ENCODE results near the gene RAB38.

RAB38 gene

DNA sequence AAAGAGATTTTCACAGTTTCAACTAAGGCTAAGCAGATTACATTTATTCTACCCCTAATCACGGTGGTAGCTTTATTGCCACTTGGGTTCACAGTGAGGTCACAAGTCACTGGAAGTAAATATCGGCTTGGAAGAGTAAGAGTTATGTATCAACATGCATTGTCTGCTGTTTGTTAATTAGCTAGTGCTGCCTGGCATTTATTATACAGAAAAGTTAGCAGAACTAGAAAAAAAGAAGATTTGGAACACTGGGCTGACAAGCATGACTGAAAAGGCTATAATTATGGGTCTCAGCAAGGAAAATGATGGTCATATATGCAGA, 13.7 kb upstream of the RAB38 start:
- H3K4me3 ChIP-seq (ENCODE audit: low read depth in 1 of 2, low read length in 2 of 2), result no peak overlapping the region
- H3K4me1 ChIP-seq (ENCODE audit: insufficient read depth, low read length), result no peaks in the 10 kb centered on the region
- DNase-seq (no peak), ATAC-seq (ENCODE audit: insufficient read depth, low read depth) (no peak)
- TF ChIP-seq CTCF (IDR thresholded peaks at IDR 0.05; ENCODE audit: borderline replicate concordance, extremely low read depth, low read length, poor library complexity, severe bottlenecking), result no peak
- no peak for TF ChIP-seq EZH2 (IDR thresholded peaks at IDR 0.05; ENCODE audit: borderline replicate concordance, low read depth, low read length, severe bottlenecking)
- no peaks in the 10 kb centered on the region for H3K9me3 ChIP-seq (ENCODE audit: insufficient read depth, low read length, severe bottlenecking)
- H3K4me2 ChIP-seq (ENCODE audit: insufficient read depth, low read length), result no peak overlapping the region
- no peaks in the 10 kb centered on the region for H3K27me3 ChIP-seq (ENCODE audit: insufficient read depth, low read length, poor library complexity)
- H4K20me1 ChIP-seq (ENCODE audit: insufficient read depth, low read length), result no peaks in the 10 kb centered on the region
- H3K36me3 ChIP-seq (ENCODE audit: insufficient read depth, low read length), result no peaks in the 10 kb centered on the region
- H3K9ac ChIP-seq (ENCODE audit: low read depth, low read length), result no peak overlapping the region
- no peak overlapping the region for H3K27ac ChIP-seq (ENCODE audit: low read length)
- no peak overlapping the region for H2AFZ ChIP-seq (ENCODE audit: low read depth, low read length)
- H3K79me2 ChIP-seq (ENCODE audit: insufficient read depth, low read length), result no peaks in the 10 kb centered on the region

DNA sequence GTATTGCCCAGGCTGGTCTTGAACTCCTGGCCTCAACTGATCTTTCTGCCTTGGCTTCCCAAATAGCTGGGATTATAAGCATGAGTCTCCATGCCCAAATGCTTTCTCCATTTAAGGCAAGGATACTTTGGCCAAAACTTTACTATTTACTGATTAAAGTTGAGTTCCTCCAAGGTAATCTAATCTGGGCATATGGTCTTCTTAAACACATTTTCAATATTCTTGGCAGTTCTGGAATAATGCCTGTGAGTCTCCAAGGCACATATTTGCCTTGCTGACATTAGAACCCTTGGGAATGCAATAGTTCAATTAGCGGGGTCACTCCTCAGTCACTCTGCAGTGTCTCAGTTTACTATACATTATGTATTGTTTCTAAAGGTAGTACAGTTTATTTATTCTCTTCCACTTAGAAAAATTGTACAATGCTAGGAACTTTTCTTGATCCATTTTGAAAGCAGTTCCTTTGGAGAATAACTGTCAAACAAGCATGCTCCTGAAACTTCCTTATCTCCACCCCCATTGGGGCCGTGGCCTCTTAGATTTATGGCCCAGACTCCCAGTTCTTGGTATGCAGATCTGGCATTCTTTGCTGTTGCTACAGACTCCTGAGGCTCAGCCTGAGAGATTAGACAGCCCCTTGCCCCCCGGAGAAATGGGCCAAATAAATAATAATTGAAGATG, 13.1 kb upstream of the RAB38 start:
- no peaks in the 10 kb centered on the region for H3K79me2 ChIP-seq (ENCODE audit: insufficient read depth, low read length)
- H3K36me3 ChIP-seq (ENCODE audit: insufficient read depth, low read length), result no peaks in the 10 kb centered on the region
- H3K4me1 ChIP-seq (ENCODE audit: insufficient read depth, low read length), result no peaks in the 10 kb centered on the region
- ATAC-seq (ENCODE audit: insufficient read depth, low read depth) (no peak), DNase-seq (no peak)
- no peak overlapping the region for H2AFZ ChIP-seq (ENCODE audit: low read depth, low read length)
- no peaks in the 10 kb centered on the region for H3K27me3 ChIP-seq (ENCODE audit: insufficient read depth, low read length, poor library complexity)
- no peak overlapping the region for H3K27ac ChIP-seq (ENCODE audit: low read length)
- TF ChIP-seq EZH2 (IDR thresholded peaks at IDR 0.05; ENCODE audit: borderline replicate concordance, low read depth, low read length, severe bottlenecking) (no peak), CTCF (IDR thresholded peaks at IDR 0.05; ENCODE audit: borderline replicate concordance, extremely low read depth, low read length, poor library complexity, severe bottlenecking) (no peak)
- no peaks in the 10 kb centered on the region for H3K9me3 ChIP-seq (ENCODE audit: insufficient read depth, low read length, severe bottlenecking)
- no peaks in the 10 kb centered on the region for H4K20me1 ChIP-seq (ENCODE audit: insufficient read depth, low read length)
- no peak overlapping the region for H3K4me3 ChIP-seq (ENCODE audit: low read depth in 1 of 2, low read length in 2 of 2)
- no peak overlapping the region for H3K4me2 ChIP-seq (ENCODE audit: insufficient read depth, low read length)
- H3K9ac ChIP-seq (ENCODE audit: low read depth, low read length), result no peak overlapping the region

DNA sequence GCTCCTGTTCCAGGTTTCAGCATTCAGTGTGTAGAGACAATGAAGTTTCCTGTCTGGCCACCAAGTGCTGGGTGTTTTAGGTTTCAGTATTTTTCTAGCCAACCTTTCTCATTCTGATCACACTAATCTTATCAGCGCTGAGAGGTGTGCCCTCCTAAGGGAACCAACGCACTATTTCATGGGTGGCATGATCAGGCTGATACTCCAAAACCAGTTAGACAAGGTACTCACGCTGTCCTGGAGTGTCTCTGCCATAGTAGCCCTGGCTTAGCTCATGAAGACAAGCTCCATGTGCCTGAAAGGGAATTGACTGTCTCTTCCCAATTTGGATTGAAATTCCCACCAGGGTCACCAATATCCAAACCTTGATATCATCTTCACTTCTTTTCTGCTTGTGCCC, 8.0 kb upstream of the RAB38 start:
- DNase-seq (no peak), ATAC-seq (ENCODE audit: insufficient read depth, low read depth) (no peak)
- TF ChIP-seq CTCF (IDR thresholded peaks at IDR 0.05; ENCODE audit: borderline replicate concordance, extremely low read depth, low read length, poor library complexity, severe bottlenecking) (no peak), EZH2 (IDR thresholded peaks at IDR 0.05; ENCODE audit: borderline replicate concordance, low read depth, low read length, severe bottlenecking) (no peak)
- H3K27ac ChIP-seq (ENCODE audit: low read length), result no peak overlapping the region
- H3K9me3 ChIP-seq (ENCODE audit: insufficient read depth, low read length, severe bottlenecking), result no peaks in the 10 kb centered on the region
- H3K4me2 ChIP-seq (ENCODE audit: insufficient read depth, low read length), result no peak overlapping the region
- no peaks in the 10 kb centered on the region for H4K20me1 ChIP-seq (ENCODE audit: insufficient read depth, low read length)
- H3K9ac ChIP-seq (ENCODE audit: low read depth, low read length), result no peak overlapping the region
- H3K4me1 ChIP-seq (ENCODE audit: insufficient read depth, low read length), result no peaks in the 10 kb centered on the region
- H3K36me3 ChIP-seq (ENCODE audit: insufficient read depth, low read length), result no peaks in the 10 kb centered on the region
- no peaks in the 10 kb centered on the region for H3K79me2 ChIP-seq (ENCODE audit: insufficient read depth, low read length)
- no peak overlapping the region for H3K4me3 ChIP-seq (ENCODE audit: low read depth in 1 of 2, low read length in 2 of 2)
- no peak overlapping the region for H2AFZ ChIP-seq (ENCODE audit: low read depth, low read length)
- no peaks in the 10 kb centered on the region for H3K27me3 ChIP-seq (ENCODE audit: insufficient read depth, low read length, poor library complexity)

DNA sequence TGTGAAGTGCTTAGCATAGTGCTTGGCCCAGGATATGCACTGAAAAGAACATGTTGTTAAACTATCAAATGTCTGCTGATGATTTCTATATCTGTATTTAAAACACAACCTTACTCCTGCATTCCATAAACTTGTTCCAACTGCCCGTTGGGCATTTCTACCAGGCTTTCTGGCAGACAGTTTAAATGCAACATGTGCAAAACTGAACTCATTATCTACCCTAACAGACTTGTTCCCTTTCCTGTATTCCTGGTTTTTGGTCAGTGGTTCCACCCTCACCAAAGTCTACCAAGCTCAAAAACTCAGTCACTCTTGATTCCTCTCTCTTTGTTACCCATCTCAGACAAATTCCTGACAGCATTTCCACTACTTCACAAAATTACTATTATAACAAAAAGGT, 6.5 kb upstream of the RAB38 start:
- TF ChIP-seq CTCF (IDR thresholded peaks at IDR 0.05; ENCODE audit: borderline replicate concordance, extremely low read depth, low read length, poor library complexity, severe bottlenecking), result no peak
- TF ChIP-seq EZH2 (IDR thresholded peaks at IDR 0.05; ENCODE audit: borderline replicate concordance, low read depth, low read length, severe bottlenecking), result no peak
- Histone ChIP-seq H3K4me2 (ENCODE audit: insufficient read depth, low read length) (no peak overlapping the region), H3K9me3 (ENCODE audit: insufficient read depth, low read length, severe bottlenecking) (no peaks in the 10 kb centered on the region), H2AFZ (ENCODE audit: low read depth, low read length) (no peak overlapping the region), H4K20me1 (ENCODE audit: insufficient read depth, low read length) (no peaks in the 10 kb centered on the region), H3K79me2 (ENCODE audit: insufficient read depth, low read length) (no peaks in the 10 kb centered on the region), H3K4me1 (ENCODE audit: insufficient read depth, low read length) (no peaks in the 10 kb centered on the region), H3K36me3 (ENCODE audit: insufficient read depth, low read length) (no peaks in the 10 kb centered on the region), H3K27ac (ENCODE audit: low read length) (no peak overlapping the region), H3K9ac (ENCODE audit: low read depth, low read length) (no peak overlapping the region), H3K27me3 (ENCODE audit: insufficient read depth, low read length, poor library complexity) (no peaks in the 10 kb centered on the region), H3K4me3 (ENCODE audit: low read depth in 1 of 2, low read length in 2 of 2) (no peak overlapping the region)
- ATAC-seq (ENCODE audit: insufficient read depth, low read depth) (no peak), DNase-seq (no peak)
